OCI-LY7 (cell line): ENCODE data around the gene GRAP2.

ENCODE experiments used
- CTCF ChIP-seq: fragments of 200-600 bp; sonication (generic); conservative IDR thresholded peaks from 2 replicates; pipeline ENCODE4 v1.5.1; 2014; ENCODE audit warnings: mild to moderate bottlenecking, antibody characterized with exemption, low read length, moderate library complexity, mixed read lengths
- EZH2phosphoT487 ChIP-seq: fragments of 200-600 bp; sonication (generic); IDR thresholded peaks from 2 replicates; pipeline ENCODE4 v1.6.1; 2018; ENCODE audit warnings: low read depth, borderline replicate concordance, mild to moderate bottlenecking, mixed run types, antibody characterized with exemption, low read length, moderate library complexity, mixed read lengths

GRCh38 chr22:39910876-39911613 lies 10.2 kb downstream of the GRAP2 start:
- no peak for TF ChIP-seq EZH2phosphoT487
- no peak for TF ChIP-seq CTCF
